HL-60/S4 (cell line): ENCODE measurements around the gene AP4B1.

Source experiments
- in situ Hi-C: fragments of 300-500 bp; cut with MboI; formaldehyde crosslinking; loops from 2 replicates; pipeline ENCODE4 v1.14.3; 2022; ENCODE audit warnings: low sequenced_read_pairs

AP4B1 gene

GRCh38 chr1:113930499-113931161 lies 26.0 kb upstream of the AP4B1 start:
- in situ Hi-C loops = no loop called here

- in situ Hi-C loops = no loop called here
These were observed 25.3 kb upstream of the AP4B1 start for GRCh38 chr1:113929750-113930498.

- in situ Hi-C loops = no loop called here
These were observed 24.5 kb upstream of the AP4B1 start, which contains the start of gene HIPK1 for GRCh38 chr1:113928941-113929749. Gene HIPK1 (plus strand): TSS chr1:113929324.

GRCh38 chr1:113928187-113928930 lies 23.8 kb upstream of the AP4B1 start:
- in situ Hi-C loops = no loop called here

GRCh38 chr1:113924473-113924872 lies 19.9 kb upstream of the AP4B1 start:
- in situ Hi-C loops = no loop called here

GRCh38 chr1:113922957-113923356 lies 18.4 kb upstream of the AP4B1 start:
- in situ Hi-C loops = no loop called here

GRCh38 chr1:113918243-113918642 lies 13.6 kb upstream of the AP4B1 start:
- in situ Hi-C loops = no loop called here

- in situ Hi-C loops = no loop called here
These were observed 12.9 kb upstream of the AP4B1 start for GRCh38 chr1:113917400-113918082.

GRCh38 chr1:113916974-113917373 lies 12.4 kb upstream of the AP4B1 start:
- in situ Hi-C loops = no loop called here

GRCh38 chr1:113913887-113914664 lies 9.5 kb upstream of the AP4B1 start:
- in situ Hi-C loops = no loop called here

GRCh38 chr1:113913312-113913668 lies 8.7 kb upstream of the AP4B1 start:
- in situ Hi-C loops = no loop called here

- in situ Hi-C loops = no loop called here
These were observed 8.2 kb upstream of the AP4B1 start for GRCh38 chr1:113912594-113913311.

GRCh38 chr1:113905435-113905861 lies 849 bp upstream of the AP4B1 start:
- in situ Hi-C loops = no loop called here

GRCh38 chr1:113904293-113904673 lies 316 bp downstream of the AP4B1 start:
- in situ Hi-C loops = loop anchor here (5.0 kb wide), 1 partner anchor 67 kb away; no protein-coding TSS in a partner anchor

GRCh38 chr1:113903501-113904292 lies 902 bp downstream of the AP4B1 start:
- in situ Hi-C loops = loop anchor here (5.0 kb wide), 1 partner anchor 66 kb away; no protein-coding TSS in a partner anchor

GRCh38 chr1:113901191-113901590 lies 3.4 kb downstream of the AP4B1 start:
- in situ Hi-C loops = loop anchor here (5.0 kb wide), 1 partner anchor 64 kb away; no protein-coding TSS in a partner anchor

GRCh38 chr1:113899111-113899510 lies 5.5 kb downstream of the AP4B1 start:
- in situ Hi-C loops = no loop called here

- in situ Hi-C loops = no loop called here
These were observed 6.3 kb downstream of the AP4B1 start for GRCh38 chr1:113898241-113898814.
